Measurements from ENCODE around the gene KRT36.

The KRT36 gene

DNA sequence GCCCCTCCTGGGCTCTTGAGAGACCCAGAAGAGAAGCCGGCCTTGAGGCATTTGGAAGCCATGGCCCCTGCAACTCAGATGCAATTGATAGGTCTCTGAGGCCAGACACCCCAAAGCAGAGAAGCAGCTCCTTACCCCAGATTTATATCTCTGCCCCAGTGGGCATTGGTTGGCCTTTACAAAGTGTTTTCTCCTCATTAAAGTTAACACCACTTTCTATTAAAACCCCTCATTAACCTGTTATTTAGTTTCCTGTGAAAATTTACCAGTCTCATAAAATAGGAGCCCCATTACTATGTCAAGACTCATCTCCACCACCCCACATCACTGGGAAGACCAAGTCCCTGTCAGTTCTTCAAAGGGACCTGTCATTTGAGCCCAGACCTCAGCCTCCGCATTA is 8.7 kb downstream of the KRT36 start, which contains the start of gene KRT35:
KRT35 (minus strand) TSS at position 116 of the 400 bp plus-strand sequence; CDS start at position 62, 54 bp downstream.
- no peak within 1 kb of the TSS for H3K4me3 ChIP-seq (ENCODE audit: low read length)
- no peak within 1 kb of the TSS for H3K9ac ChIP-seq (ENCODE audit: low read length)
- no peak within 1 kb of the TSS for H3K4me2 ChIP-seq (ENCODE audit: low read length)
- no peak within 1 kb of the TSS for H4K5ac ChIP-seq (ENCODE audit: low read length)
- no peak within 1 kb of the TSS for H2BK15ac ChIP-seq (replicated peaks; ENCODE audit: low read depth)
- H2AK5ac ChIP-seq (ENCODE audit: low read length) = no peak within 1 kb of the TSS
- H3K79me1 ChIP-seq (ENCODE audit: low read length) = no peaks in the 10 kb centered on the region
- no peak within 1 kb of the TSS for H3K4ac ChIP-seq (ENCODE audit: low read depth, low read length)
- no peak within 1 kb of the TSS for H2BK120ac ChIP-seq (ENCODE audit: low read depth, low read length)
- peaks cover 7% of the 10 kb centered on the region for H3K4me1 ChIP-seq (ENCODE audit: control insufficient read depth, low read depth, low read length)
- H3K18ac ChIP-seq (ENCODE audit: low read length) = no peak within 1 kb of the TSS
- H3K56ac ChIP-seq (ENCODE audit: low read length) = no peak within 1 kb of the TSS
- H3K79me2 ChIP-seq (ENCODE audit: control insufficient read depth, insufficient read depth, low read length) = no peaks in the 10 kb centered on the region
- no peak for DNase-seq
- H3K36me3 ChIP-seq (ENCODE audit: control insufficient read depth, insufficient read depth, low read length) = no peaks in the 10 kb centered on the region
- no CpG with 5 or more reads among the region's 2 CpGs for WGBS (ENCODE audit: extremely low coverage, insufficient coverage, low lambda C conversion rate)
- no peak within 1 kb of the TSS for H4K8ac ChIP-seq (ENCODE audit: low read depth, low read length)
- H3K27ac ChIP-seq (ENCODE audit: low read depth, low read length) = no peak within 1 kb of the TSS
- no peaks in the 10 kb centered on the region for H3K27me3 ChIP-seq (ENCODE audit: insufficient read depth, low read length, poor library complexity)
- H3K23ac ChIP-seq (ENCODE audit: low read length) = no peak within 1 kb of the TSS
- H2BK5ac ChIP-seq (ENCODE audit: low read length) = no peak within 1 kb of the TSS

GRCh38 chr17:41480581-41480980 is 9.1 kb downstream of the KRT36 start:
- Histone ChIP-seq H3K56ac (ENCODE audit: low read length) (no peak overlapping the region), H3K27ac (ENCODE audit: low read depth, low read length) (no peak overlapping the region), H2AK5ac (ENCODE audit: low read length) (no peak overlapping the region), H3K4me1 (ENCODE audit: control insufficient read depth, low read depth, low read length) (peaks cover 7% of the 10 kb centered on the region), H3K36me3 (ENCODE audit: control insufficient read depth, insufficient read depth, low read length) (no peaks in the 10 kb centered on the region), H3K23ac (ENCODE audit: low read length) (no peak overlapping the region), H2BK120ac (ENCODE audit: low read depth, low read length) (no peak overlapping the region), H2BK5ac (ENCODE audit: low read length) (no peak overlapping the region), H3K4me3 (ENCODE audit: low read length) (no peak overlapping the region), H3K9ac (ENCODE audit: low read length) (no peak overlapping the region), H3K4me2 (ENCODE audit: low read length) (no peak overlapping the region), H3K4ac (ENCODE audit: low read depth, low read length) (no peak overlapping the region), H3K79me1 (ENCODE audit: low read length) (no peaks in the 10 kb centered on the region), H3K79me2 (ENCODE audit: control insufficient read depth, insufficient read depth, low read length) (no peaks in the 10 kb centered on the region), H2BK15ac (replicated peaks; ENCODE audit: low read depth) (no peak overlapping the region), H3K18ac (ENCODE audit: low read length) (no peak overlapping the region), H4K5ac (ENCODE audit: low read length) (no peak overlapping the region), H4K8ac (ENCODE audit: low read depth, low read length) (no peak overlapping the region), H3K27me3 (ENCODE audit: insufficient read depth, low read length, poor library complexity) (no peaks in the 10 kb centered on the region)
- no CpG with 5 or more reads among the region's 10 CpGs for WGBS (ENCODE audit: extremely low coverage, insufficient coverage, low lambda C conversion rate)
- no peak for DNase-seq

DNA sequence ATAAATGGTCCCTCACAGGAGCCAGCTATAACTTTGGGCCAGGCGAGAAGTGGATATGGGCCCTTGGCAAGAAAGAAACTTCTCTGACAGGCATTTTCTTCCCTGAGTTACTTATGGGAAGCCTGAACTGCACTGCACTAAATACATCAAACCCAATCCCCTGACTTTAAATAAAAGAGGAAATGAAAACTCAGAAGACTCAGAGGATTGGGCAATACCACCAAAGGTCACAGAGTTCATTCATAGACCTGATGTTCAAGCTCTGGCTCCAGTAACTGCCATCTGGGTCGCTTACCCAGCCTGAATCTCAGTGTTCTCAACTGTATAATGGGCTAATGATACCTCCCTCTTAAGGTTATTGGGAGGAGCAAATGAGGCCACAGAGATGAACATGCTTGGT is 9.6 kb downstream of the KRT36 start:
- no peak for DNase-seq
- H2AK5ac ChIP-seq (ENCODE audit: low read length) = no peak overlapping the region
- H3K79me2 ChIP-seq (ENCODE audit: control insufficient read depth, insufficient read depth, low read length) = no peaks in the 10 kb centered on the region
- H3K18ac ChIP-seq (ENCODE audit: low read length) = no peak overlapping the region
- no peak overlapping the region for H4K5ac ChIP-seq (ENCODE audit: low read length)
- no peaks in the 10 kb centered on the region for H3K79me1 ChIP-seq (ENCODE audit: low read length)
- H2BK15ac ChIP-seq (replicated peaks; ENCODE audit: low read depth) = no peak overlapping the region
- no peak overlapping the region for H3K56ac ChIP-seq (ENCODE audit: low read length)
- H3K4ac ChIP-seq (ENCODE audit: low read depth, low read length) = no peak overlapping the region
- no peaks in the 10 kb centered on the region for H3K27me3 ChIP-seq (ENCODE audit: insufficient read depth, low read length, poor library complexity)
- WGBS (ENCODE audit: extremely low coverage, insufficient coverage, low lambda C conversion rate) = no CpG with 5 or more reads among the region's 2 CpGs
- H3K36me3 ChIP-seq (ENCODE audit: control insufficient read depth, insufficient read depth, low read length) = no peaks in the 10 kb centered on the region
- no peak overlapping the region for H3K27ac ChIP-seq (ENCODE audit: low read depth, low read length)
- H2BK5ac ChIP-seq (ENCODE audit: low read length) = no peak overlapping the region
- H3K9ac ChIP-seq (ENCODE audit: low read length) = no peak overlapping the region
- no peak overlapping the region for H3K4me2 ChIP-seq (ENCODE audit: low read length)
- H2BK120ac ChIP-seq (ENCODE audit: low read depth, low read length) = no peak overlapping the region
- H4K8ac ChIP-seq (ENCODE audit: low read depth, low read length) = no peak overlapping the region
- H3K4me3 ChIP-seq (ENCODE audit: low read length) = no peak overlapping the region
- no peak overlapping the region for H3K23ac ChIP-seq (ENCODE audit: low read length)
- H3K4me1 ChIP-seq (ENCODE audit: control insufficient read depth, low read depth, low read length) = peaks cover 7% of the 10 kb centered on the region

DNA sequence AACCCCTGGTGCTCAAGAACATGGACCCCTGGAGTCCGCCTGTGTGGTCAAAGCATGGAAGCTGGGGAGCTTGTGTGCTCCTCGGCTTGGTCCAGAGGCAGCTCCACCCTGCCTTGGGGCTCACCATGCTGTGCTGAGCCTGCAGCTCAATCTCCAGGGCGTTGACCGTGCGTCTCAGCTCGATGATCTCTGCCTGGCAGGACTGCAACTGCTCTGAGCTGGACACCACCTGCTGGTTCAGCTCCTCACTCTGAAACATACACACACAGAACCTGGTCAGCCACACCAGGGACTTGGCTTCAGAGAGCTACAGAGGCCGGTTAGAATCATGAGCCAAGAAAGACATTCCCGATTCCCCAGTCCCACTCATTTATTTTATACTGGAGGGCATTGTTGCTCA is 11.5 kb downstream of the KRT36 start:
- Histone ChIP-seq H3K79me2 (ENCODE audit: control insufficient read depth, insufficient read depth, low read length) (no peaks in the 10 kb centered on the region), H4K5ac (ENCODE audit: low read length) (no peak overlapping the region), H3K36me3 (ENCODE audit: control insufficient read depth, insufficient read depth, low read length) (no peaks in the 10 kb centered on the region), H2BK120ac (ENCODE audit: low read depth, low read length) (no peak overlapping the region), H3K23ac (ENCODE audit: low read length) (no peak overlapping the region), H3K4ac (ENCODE audit: low read depth, low read length) (no peak overlapping the region), H2BK5ac (ENCODE audit: low read length) (no peak overlapping the region), H3K18ac (ENCODE audit: low read length) (no peak overlapping the region), H3K9ac (ENCODE audit: low read length) (no peak overlapping the region), H2BK15ac (replicated peaks; ENCODE audit: low read depth) (no peak overlapping the region), H3K27ac (ENCODE audit: low read depth, low read length) (no peak overlapping the region), H3K4me1 (ENCODE audit: control insufficient read depth, low read depth, low read length) (peaks cover under 1% of the 10 kb centered on the region), H3K4me3 (ENCODE audit: low read length) (no peak overlapping the region), H2AK5ac (ENCODE audit: low read length) (no peak overlapping the region), H4K8ac (ENCODE audit: low read depth, low read length) (no peak overlapping the region), H3K4me2 (ENCODE audit: low read length) (no peak overlapping the region), H3K56ac (ENCODE audit: low read length) (no peak overlapping the region), H3K27me3 (ENCODE audit: insufficient read depth, low read length, poor library complexity) (no peaks in the 10 kb centered on the region), H3K79me1 (ENCODE audit: low read length) (no peaks in the 10 kb centered on the region)
- no peak for DNase-seq
- WGBS (ENCODE audit: extremely low coverage, insufficient coverage, low lambda C conversion rate) = no CpG with 5 or more reads among the region's 8 CpGs

DNA sequence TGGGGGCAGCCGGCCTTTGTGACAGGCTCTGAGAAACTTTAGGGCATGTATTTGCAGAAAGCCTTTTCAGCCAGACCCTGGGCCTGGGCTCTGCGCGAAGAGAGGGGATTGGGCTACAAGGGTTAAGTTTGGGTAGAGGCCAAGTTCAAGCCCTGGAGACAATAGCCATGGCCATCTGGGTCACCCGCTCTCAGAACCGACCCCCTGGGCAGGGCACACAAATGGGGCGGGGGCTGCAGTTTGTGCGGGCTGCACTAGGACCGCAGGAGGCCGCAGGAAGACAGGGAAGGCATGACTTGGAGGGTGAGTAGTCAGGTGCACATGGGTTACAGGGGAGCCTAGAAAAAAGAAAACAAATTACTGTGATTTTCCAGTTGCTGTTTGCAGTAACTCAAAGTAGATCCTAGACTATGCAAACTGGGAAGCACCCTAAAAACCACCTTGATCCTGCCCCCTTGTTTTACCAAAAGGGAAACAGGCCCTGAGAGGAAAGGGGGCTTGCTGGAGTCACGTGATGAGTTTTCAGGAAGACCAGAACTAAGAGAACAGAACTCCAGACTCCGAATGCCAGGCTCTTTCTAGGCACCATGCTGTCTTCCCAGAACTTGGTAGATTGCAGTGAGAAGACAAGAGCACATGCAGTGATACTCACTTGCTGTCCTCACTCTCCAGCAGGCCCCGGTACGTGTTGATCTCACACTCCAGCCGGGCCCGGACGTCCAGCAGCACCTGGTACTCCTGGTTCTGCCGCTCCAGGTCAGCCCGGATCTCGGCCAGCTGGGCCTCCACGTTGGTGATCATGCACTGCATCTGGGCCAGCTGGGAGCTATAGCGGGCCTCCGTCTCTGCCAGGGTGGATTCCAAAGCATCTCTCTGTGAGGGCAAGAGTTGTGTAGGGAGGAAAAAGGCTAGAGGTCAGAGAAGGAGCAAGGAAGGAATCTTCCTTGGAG is 12.6 kb downstream of the KRT36 start:
- Histone ChIP-seq H2AK5ac (ENCODE audit: low read length) (no peak overlapping the region), H3K79me1 (ENCODE audit: low read length) (no peaks in the 10 kb centered on the region), H3K56ac (ENCODE audit: low read length) (no peak overlapping the region), H3K23ac (ENCODE audit: low read length) (no peak overlapping the region), H3K36me3 (ENCODE audit: control insufficient read depth, insufficient read depth, low read length) (no peaks in the 10 kb centered on the region), H2BK5ac (ENCODE audit: low read length) (no peak overlapping the region), H3K4me1 (ENCODE audit: control insufficient read depth, low read depth, low read length) (no peaks in the 10 kb centered on the region), H3K4me2 (ENCODE audit: low read length) (no peak overlapping the region), H3K27me3 (ENCODE audit: insufficient read depth, low read length, poor library complexity) (no peaks in the 10 kb centered on the region), H3K27ac (ENCODE audit: low read depth, low read length) (no peak overlapping the region), H2BK15ac (replicated peaks; ENCODE audit: low read depth) (no peak overlapping the region), H4K8ac (ENCODE audit: low read depth, low read length) (no peak overlapping the region), H3K18ac (ENCODE audit: low read length) (no peak overlapping the region), H4K5ac (ENCODE audit: low read length) (no peak overlapping the region), H3K4me3 (ENCODE audit: low read length) (no peak overlapping the region), H3K79me2 (ENCODE audit: control insufficient read depth, insufficient read depth, low read length) (no peaks in the 10 kb centered on the region), H3K9ac (ENCODE audit: low read length) (no peak overlapping the region), H2BK120ac (ENCODE audit: low read depth, low read length) (no peak overlapping the region), H3K4ac (ENCODE audit: low read depth, low read length) (no peak overlapping the region)
- WGBS (ENCODE audit: extremely low coverage, insufficient coverage, low lambda C conversion rate) = no CpG with 5 or more reads among the region's 22 CpGs
- DNase-seq = no peak
